SK-N-DZ (cell line): ENCODE data around the gene PCTP.

ENCODE experiments used
- DNase-seq: peaks from one replicate; pipeline ENCODE4 v3.0.0-alpha.2; 2015; ENCODE audit warnings: low spot score

Gene PCTP

DNA sequence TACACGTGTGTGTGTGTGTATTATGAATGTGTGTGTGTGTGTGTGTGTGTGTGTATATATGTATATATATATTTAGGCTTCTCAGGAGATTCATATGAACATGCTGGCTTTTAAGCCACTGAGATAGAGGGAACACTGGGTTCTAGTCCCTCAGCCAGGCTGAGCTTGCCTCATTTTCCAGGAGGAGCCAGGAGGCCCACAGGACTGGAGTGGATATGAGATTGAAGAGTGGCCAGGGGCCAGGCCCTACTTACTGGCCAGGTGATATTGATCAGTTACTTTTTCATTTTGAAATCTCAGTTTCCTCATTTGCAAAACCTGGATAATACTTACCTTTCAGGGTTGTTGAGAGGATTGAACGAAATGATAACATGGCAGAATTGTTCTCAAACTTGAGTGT is 5.8 kb downstream of the PCTP start:
- DNase-seq, result no peak

DNA sequence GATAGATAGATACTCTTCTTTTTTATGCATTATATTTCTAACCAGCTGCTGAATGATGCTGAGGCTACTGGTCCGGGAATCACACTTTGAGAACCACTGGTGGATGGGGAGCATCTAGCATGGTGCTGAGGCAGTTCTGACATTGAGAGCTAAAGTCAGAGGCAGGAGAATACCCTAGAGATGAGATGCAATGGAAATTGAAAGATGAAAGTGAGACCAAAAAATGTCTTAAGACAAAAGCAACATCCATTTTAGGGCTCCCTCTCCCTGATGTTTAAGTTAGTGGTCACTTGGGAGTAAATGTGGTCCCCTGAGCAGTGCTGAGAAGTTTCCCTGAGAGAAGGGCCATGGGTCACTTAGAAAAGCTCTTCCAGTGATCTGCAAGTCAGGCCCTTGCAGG is 6.8 kb downstream of the PCTP start:
- DNase-seq, result no peak

DNA sequence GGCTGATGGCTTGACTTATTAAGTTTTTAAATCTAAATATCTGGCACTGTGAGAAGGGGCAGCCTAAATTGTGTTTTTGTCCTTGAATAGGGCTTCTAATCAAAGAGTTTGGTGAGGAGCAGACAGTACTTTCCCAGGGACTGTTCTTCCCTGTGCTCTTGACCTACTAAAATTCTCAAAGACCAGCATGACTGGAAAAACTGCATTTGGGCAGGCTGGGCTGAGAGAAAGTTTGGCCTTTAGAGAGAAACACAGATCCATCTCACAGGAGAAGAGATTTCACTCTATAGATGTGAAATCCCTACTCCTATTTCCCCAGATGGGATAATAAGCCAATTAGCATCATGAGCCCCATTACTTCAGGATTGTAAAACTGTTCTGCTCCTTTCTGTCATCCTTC is 7.3 kb downstream of the PCTP start:
- DNase-seq, result no peak

DNA sequence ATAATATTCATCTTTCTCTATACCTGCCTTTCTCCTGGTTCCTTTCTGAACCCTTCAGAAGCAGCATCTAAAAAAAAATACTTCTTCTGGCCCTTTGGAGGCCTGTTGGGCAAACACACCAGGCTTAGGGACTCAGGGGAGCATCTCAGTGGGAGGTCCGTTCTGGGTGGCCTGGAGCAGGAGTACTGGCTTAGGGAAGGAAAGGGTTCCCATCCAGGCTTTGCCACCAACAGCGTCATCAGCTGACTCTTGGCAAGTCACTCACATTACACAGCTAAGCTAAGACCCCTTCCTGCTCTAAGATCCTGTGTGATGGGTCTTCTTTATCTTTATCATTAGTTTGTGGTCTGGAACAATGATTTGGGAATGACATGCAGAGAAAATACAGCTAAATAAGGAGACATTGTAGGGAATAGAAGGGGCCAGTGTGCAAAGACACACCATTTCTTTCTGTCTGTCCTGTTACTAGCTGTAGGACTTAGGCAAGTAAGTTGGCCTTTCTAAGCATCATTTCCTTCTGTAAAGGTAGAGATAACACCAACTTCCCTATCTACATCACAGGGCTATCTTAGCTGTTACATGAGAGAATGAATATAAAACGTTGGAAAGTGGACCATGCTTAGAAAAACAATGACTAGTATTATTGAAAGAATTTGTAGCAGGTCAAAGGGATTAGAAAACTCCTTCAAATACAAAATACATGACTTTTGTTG is 9.9 kb downstream of the PCTP start:
- DNase-seq, result no peak

DNA sequence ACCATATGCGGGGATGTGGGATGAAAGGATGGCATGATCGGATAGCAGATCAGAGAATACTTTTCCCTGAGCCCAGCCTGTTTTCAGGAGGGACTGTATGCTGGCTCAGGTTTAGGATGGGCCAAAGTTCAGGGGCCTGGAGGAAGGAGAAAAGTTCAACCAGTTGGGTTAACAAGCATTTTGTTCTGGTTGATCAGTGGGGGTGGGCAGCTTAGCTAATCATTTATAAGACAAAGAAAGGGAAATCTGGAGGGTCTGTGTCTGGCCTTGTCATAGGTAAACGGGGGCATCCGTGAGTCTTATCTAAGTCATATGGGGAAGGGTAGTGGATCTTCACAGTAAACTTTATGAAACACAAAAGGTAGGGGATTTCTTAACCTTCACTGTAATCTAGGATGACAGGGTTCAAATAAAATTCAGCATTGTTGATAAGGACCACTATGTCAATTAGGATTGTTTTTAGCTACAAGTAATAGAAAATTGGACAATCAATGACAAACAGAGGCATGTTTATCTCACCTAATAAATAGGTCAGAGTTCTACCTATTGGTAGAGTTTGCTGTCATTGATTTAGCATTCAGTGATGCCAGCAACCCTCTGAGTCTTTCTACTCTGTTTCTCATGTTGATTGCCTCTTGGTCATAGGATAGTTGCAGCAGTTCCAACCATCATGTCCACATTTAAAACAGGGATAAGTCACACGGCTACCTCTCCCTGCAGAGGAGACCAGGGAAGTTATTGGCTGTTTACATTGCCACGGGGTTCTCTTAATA is 11.4 kb downstream of the PCTP start:
- no peak for DNase-seq

DNA sequence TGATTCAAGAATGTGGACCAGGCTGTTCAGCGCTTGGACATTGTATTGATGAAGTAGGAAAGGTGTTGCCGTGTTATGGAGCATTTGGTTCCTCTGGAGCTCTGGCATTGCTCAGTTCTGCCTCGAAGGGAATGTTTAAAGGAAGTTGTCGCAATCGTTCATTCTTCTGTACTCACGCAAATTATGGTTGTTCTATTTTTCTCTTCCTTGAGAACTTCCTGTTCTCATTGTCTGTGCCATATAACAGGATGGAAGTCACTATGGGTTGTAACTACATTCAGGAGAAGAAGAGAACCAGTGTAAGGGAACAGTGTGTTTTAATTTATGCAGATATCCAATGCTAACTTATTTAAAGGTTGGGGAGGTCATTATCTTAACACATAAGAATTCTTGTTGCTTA is 13.0 kb downstream of the PCTP start:
- no peak for DNase-seq

DNA sequence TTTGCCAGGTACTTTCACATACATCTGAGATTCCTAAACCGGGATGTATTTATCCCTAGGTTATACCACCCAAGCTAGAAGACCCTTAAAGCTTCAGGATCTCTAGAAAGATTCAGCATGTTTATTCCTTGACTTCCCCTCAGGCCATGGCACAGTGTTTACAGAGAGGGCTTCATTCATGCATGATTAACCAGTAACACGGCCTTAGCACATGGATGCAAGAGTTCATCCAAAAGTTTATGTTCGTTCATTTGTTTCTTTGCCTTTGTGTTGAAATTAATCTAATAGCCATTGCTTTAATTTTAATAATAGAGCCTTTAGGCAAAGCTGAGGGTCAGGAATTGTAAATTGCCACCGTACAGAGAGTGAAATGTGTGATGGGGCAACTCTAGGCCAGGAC is 13.8 kb downstream of the PCTP start:
- DNase-seq, result no peak

DNA sequence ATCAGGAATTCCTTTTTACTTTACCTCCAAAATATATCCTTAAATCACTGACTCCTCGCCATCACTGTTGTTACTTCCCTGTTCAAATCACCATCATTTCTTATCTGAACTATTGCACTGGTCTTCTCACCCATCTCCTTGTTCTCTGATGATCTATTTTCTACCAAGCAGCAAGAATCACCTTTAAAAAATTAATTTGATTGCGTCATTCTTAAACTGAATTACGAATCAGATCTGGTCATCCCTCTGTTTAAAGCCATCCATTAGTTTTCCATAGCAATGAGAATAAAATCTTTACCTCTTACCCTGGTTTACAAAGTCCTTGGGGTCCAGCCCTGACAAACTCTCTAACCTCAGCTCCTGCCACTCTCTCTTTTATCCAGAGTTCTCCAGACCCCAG is 14.6 kb downstream of the PCTP start:
- no peak for DNase-seq

DNA sequence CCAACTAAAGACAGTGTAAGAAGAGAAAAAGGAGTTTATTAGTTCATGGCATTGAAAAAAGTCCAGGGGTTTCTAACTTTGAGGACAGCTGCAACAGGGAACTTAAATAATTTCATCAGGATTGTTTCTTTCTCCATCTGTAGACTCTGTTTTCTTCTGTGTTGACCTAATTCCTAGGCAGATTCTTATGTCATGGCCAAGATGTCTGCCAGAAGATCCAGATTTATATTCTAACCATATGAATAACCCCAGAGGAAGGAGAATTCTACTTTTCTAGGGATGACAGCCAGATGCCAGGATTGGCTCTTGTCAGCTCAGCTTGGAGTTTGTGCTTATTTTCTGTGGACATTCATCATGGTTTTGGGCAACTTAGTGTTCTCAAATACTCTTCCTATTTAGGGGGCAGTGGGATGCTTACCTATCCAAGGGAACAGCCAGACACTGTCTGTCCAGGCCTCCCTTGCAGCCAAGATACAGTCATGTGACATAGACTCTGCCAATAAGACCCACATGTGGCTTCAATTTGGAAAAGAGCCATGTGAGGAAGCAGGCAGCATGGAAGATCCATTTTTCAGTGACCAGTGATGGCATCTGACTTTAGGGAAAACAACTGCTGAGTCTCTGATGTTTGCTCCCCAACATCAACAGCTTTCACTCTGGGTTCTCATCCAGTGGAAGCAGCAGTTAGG is 18.2 kb downstream of the PCTP start:
- no peak for DNase-seq

DNA sequence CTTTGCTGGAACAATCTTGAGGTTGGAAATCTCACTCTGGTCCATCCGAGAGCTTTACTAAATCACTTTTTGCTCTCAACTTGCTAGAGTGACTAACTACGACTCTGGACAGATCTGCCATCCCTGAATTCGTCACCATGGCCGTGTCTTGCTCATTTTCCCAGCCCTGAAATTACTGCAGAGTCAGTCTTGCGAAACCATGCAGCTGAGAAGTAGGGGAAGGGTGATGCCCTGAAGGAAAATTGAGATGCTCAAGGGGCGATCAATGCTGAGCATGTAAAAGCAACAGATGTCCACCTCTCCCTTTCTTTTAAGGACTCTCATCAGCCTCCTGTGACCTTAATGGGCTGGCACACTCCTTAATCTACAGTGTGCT is 18.8 kb downstream of the PCTP start:
- DNase-seq, result no peak

DNA sequence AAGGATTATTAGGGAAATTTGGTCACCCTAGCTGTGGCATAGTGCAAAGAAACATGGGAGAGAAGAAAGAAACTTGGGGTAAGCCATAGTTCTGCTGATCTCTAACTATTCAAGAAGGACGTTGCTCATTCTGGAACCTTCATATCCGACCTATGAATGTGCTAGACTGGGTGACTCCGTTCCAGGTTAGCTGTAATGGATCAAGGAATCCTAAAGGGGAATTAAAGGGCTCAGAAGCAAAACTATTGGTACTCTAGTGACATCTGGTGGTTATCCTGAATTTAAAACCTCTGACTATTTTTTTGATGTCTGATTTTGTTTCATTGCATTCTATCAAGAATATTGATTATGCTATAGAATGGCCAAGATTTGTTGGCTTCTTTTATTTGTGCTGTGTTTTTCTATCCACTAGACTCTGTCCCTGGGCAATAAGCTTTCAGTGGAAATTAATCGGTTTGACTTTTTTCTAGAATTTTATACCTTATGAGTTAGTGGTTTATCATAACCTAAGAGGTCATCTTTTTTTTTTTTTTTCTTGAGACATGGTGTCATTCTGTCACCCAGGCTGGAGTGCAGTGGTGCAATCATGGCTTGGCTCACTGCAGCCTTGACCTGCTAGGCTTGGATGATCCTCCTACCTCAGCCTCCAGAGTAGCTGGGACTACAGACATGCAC is 19.5 kb downstream of the PCTP start:
- peak; percentile 61 for DNase-seq

DNA sequence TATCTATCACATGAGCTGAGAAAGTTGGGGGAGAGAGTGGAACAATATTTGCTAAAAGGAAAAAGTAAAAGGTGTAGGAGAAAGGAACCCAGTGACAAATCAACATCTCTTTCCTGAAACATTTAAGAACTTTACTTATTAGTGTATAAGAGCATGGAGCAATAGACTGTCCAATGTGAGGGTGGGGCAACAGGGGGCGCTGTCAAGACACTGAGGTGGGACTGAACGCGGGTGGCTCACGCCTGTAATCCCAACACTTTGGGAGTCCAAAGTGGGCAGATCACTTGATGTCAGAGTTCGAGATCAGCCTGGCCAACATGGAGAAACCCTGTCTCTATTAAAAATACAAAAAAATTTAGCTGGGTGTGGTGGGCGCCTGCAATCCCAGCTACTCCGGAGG is 21.2 kb downstream of the PCTP start:
- no peak for DNase-seq

DNA sequence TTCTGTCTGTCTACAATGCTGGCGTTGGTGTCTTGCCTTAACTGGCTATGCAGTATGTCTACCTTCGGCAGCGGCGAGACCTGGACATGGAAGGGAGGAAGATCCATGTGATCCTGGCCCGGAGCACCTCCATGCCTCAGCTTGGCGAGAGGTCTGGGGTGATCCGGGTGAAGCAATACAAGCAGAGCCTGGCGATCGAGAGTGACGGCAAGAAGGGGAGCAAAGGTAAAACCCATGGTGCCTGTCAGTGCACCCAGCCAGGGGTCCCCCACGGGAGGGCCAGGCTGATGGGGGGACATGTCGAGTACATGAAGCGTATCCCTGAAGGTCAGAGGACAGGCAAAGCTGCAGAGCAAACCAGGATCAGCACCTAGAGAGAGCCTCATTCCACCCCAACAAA is 22.8 kb downstream of the PCTP start:
- DNase-seq, result no peak

DNA sequence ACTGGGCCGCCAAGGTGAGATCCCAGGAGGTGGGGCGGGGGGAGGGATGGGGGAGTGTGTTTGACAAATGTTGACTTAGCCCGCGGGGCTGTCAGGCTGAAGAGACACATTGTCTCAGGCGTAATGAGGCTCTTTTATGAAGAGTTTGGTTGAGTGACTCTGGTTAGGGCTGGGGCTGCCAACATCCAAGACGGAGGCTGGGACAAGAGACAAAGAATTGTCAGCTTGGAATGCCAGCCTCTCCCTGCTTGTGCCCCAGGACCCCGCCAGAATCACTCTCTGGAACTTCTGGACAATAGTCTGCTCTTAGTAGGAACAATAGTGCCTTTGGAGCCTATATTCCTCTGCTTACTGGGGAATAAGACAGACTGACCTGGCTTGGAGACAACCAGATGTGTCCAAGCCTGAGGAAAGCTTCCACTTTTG is 24.0 kb downstream of the PCTP start:
- no peak for DNase-seq

DNA sequence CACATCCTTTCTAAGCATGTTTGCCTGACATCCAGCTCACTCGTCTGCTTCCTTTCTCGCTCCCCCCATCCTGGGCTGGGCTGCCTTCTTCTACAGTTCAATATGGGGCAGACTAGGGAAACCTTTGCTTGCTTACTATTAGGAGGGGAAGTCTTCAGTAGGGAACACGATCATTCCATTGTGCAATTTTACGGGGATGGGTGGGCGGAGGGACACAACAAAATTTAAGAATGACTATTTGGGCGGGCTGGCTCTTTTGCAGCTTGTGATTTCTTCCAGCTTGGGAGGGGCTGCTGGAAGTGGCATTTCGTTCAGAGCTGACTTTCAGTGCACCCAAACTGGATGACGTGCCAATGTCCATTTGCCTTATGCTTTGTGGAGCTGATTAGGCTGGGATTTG is 25.4 kb downstream of the PCTP start:
- DNase-seq, result no peak

DNA sequence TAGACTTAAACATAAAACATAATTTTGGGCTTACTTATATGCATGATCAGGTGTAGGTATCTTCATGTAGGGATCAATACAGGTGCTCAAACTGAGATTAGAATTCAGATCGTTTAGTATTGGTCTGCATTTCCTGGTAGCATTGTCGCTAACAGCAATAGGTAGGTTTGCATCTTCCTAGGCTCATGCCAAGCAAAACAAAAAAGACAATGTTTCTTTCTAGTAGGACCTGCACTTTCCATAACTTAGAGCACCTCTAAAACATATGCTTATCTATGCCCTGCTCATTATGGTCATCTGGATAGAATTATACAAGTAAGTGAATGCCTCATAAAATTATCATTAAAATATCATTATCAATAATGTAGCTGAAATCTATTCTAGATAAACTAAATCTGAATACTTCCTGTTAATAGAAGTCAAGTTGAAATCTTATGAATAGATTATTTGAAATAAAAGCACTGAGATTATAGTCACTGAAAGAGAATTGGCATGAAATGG is 26.7 kb downstream of the PCTP start:
- no peak for DNase-seq

DNA sequence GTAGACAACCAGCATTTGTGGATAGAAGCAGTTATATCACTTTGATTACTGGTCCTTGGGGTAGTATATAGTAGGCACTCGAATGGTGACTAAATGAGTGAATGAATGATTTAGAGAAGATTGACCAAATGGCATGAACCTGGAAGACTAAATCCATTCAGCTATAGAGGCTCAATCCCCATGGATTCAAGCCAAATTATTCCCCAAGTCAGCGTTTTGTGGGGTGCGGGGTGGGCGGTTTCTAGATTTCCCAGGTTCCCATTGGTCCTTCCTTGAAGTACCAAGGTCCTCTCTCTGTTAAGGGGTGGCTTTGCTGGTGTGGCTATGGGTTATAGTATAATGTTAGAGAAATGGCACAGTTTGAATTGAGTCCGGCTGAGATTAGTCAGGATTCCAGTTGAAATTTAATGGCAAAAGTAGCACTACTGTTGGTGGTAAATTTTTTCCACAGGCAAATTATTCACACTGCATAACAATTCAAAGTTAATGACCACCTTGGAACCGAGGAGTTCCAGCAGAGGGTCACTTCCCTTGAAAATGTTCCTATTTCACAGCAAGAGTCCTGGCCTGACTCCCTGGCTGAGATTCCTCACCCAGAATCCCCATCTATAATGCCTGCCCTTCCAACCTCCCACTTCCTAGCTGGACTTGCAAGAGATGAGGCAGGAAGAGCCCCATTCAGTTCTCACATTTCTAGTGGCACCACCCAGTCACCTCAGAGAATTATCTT is 27.7 kb downstream of the PCTP start:
- DNase-seq, result no peak

DNA sequence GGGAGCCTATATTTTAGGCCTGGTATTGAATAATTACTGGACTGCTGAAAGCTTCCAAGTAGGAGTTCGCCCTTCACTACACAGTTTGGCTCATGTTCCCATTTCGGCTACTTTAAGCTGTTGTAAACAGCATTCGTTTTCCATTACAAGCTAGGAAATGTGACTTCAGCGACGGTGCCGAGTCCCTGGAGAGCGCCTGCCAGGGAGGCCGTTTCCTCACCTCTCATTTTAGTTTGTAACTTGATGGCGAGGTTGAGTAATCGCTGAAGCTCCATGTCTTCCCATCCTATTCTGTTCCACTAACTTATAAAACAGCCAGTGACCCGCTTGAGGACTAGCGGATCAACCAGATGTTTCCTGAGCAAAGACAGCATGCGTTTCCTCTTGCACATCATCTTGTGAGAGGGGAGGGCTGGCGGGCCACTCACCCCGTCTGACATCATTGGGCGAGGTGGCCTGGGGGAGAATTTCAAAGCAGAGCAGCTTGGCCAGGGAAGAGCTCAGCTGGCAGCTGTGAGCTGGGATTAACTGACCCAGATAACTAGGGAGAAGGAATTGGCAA is 32.9 kb downstream of the PCTP start:
- DNase-seq, result no peak

DNA sequence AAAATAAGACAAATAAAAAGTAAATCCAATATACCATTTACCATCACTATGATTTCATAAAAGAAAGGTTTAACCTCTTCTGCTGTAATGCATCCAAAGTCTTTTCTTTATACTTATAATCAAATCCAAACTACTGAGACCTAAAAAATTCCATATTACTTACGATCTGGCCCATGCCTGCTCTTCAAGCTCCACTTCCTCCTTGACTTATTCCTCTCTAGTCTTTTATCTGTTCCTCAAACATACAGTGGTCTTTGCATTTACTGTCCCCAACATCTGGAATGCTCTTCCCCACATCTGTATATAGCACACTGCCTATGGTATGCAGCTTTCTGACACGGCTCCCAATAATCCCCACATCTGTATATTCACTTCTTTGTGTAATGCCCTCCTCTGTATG is 33.8 kb downstream of the PCTP start:
- DNase-seq, result no peak

DNA sequence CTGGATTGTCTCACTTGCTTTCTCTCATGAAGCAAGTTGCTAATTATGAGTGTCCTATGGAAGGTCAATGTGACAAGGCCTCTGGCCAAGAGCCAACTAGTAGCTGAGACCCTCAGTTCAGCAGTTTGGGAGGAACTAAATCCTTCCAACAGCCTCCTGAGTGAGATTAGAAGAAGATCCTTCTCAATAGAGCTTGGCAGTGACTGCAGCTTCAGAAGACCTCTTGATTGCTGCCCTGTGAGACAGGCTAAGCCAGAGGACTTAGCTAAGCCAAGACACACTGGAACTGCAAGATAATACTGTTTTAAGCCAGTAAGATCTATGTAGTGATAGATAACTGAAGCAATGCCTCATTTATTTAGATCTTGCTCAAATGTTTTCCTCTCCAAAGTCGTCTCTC is 34.3 kb downstream of the PCTP start:
- no peak for DNase-seq

DNA sequence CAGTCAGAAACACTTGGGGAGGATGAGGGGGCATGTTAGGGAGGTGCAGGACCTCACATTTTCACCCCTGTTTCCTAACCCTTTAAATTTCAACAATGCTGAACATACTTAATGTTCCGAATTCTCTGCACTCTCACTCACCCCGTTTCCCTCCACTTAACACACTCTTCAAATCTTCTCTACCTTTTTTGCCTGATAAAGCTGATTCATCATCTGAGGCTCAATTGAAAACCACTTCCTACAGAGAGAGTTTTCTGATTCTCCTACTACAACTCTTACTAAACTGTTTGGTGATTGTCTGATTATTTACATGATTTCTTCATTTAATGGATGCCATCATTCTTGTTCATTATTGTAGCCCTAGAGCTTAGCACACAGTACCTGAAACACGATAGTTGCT is 42.4 kb downstream of the PCTP start:
- DNase-seq, result no peak
